Stomach (tissue), 4 donors: Measurements from ENCODE around the gene USP6.

ENCODE experiments used
- CTCF ChIP-seq, 7 experiments: fragments of 450-650 bp in 4 of 7; fragments of 200-600 bp in 3 of 7; sonication (generic) in 3 of 7; IDR thresholded peaks; one replicate each; pipeline ENCODE4 v1.5.1; 2016 to 2019; ENCODE audit warnings: antibody characterized with exemption in 7 of 7, control low read depth in 2 of 7, mild to moderate bottlenecking in 1 of 7
- POLR2A ChIP-seq, 4 donors: fragments of 450-650 bp; IDR thresholded peaks; one replicate each; pipeline ENCODE4 v1.6.1; 2016; ENCODE audit warnings: antibody characterized with exemption in 4 of 4, control low read depth in 2 of 4, mild to moderate bottlenecking in 1 of 4, moderate library complexity in 1 of 4
- POLR2AphosphoS5 ChIP-seq, 3 donors: sonication (generic); formaldehyde crosslinking; IDR thresholded peaks; one replicate each; pipeline ENCODE4 v1.6.1; 2016; ENCODE audit warnings: antibody characterized with exemption in 3 of 3

- TF ChIP-seq CTCF (IDR thresholded peaks at IDR 0.05), result no peak
- TF ChIP-seq POLR2A (IDR thresholded peaks at IDR 0.05), result no peak
- TF ChIP-seq POLR2AphosphoS5 (IDR thresholded peaks at IDR 0.05), result no peak
Measured at GRCh38 chr17:5203908-5204294, 88.1 kb downstream of the USP6 start.
